GM08714 (cell line): Measurements from ENCODE around the gene SENP8.
"Not testable (repeated sequence)": the region's sequence is repeated elsewhere in the genome, so short reads cannot be mapped to it uniquely, and the experiment has no call there.

Source experiments
- H3K4me3 ChIP-seq: fragments of 200-500 bp; sonication (Bioruptor generic); 2 replicates; pipeline ENCODE4 v1.5.1; 2014; ENCODE audit warnings: mild to moderate bottlenecking, low read length, inconsistent platforms
- ZNF274 ChIP-seq: IDR thresholded peaks from 2 replicates; pipeline ENCODE4 v1.6.1; 2012; ENCODE audit warnings: mild to moderate bottlenecking, low read depth, low read length

SENP8 gene

DNA sequence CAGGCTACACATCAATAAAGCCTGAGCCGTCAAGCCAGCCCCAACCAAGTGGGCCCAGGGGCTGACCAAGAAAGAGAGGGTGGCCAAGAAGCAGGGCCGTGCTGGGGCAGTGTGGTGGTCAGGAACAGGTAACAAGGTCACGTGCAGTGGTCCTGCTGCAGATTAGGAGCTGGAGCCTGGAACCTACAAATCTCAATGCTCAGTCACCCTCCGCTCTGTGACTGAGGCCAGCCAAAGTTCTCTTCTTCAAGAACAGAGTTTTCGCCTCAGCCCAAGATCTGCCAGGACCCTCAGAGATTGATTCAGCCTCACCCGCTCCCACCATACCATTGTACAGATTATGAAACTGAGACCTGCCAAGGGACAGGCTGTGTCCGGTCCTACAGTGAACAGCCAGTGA, 52.5 kb downstream of the SENP8 start:
- no peak for TF ChIP-seq ZNF274
- no peak overlapping the region for H3K4me3 ChIP-seq

- H3K4me3 ChIP-seq = not testable (repeated sequence)
Observed at GRCh38 chr15:72171978-72172377, 53.8 kb downstream of the SENP8 start.

DNA sequence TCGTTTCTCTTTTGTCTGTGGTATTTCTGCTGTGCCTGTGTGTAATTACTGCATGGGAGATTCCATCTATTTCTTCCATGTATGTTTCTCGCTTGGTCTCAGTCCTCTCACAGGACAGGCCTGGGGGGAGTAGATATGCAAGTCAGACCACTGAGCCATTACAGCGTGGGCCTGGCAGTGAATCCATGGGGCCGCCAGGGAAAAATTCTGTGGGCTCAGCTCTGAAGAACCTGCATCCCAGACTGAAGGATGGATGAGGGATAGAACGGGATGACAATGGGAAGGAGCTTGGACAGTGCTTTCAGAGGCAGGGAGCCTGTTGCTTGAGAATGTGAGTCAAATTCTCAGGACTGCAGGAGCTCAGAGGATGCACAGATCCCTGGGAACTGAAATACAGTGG, 54.6 kb downstream of the SENP8 start:
- no peak for TF ChIP-seq ZNF274
- no peak overlapping the region for H3K4me3 ChIP-seq

GRCh38 chr15:72173401-72173800, 55.2 kb downstream of the SENP8 start:
- no peak overlapping the region for H3K4me3 ChIP-seq
- TF ChIP-seq ZNF274 = no peak

DNA sequence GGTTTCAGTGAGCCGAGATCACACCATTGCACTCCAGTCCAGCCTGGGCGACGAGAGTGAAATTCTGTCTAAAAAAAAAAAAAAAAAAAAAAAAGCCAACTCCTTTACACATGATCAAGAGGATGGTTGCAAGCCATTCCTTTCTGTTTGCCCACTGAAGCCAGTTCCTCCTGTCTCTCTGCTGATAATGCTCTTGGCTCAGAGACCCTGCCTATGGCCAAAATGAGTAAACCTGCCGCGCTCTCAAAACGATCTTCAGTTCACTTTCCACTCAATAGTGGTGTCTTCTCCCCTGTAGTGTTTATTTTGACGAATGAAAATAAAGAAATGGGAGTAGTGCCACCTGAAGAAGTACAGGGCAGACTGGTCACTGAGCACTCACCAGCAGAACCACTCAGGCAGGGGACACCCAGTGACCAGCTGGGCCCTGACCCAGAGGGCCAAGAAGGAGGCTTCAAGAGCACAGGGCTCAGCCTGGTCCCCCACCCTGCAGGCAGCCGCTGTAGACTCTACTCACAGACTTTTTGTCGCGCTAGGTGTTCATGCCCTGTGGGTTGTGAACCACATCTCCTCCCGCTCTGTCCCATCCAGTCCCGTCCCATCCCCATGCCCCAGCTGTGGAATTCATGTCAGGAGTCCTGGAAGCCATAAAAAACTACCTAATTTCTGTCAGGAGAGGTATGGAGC, 55.8 kb downstream of the SENP8 start:
- TF ChIP-seq ZNF274 = no peak
- H3K4me3 ChIP-seq = no peak overlapping the region

- no peak overlapping the region for H3K4me3 ChIP-seq
- no peak for TF ChIP-seq ZNF274
Observed at GRCh38 chr15:72174551-72175165, 56.5 kb downstream of the SENP8 start.

DNA sequence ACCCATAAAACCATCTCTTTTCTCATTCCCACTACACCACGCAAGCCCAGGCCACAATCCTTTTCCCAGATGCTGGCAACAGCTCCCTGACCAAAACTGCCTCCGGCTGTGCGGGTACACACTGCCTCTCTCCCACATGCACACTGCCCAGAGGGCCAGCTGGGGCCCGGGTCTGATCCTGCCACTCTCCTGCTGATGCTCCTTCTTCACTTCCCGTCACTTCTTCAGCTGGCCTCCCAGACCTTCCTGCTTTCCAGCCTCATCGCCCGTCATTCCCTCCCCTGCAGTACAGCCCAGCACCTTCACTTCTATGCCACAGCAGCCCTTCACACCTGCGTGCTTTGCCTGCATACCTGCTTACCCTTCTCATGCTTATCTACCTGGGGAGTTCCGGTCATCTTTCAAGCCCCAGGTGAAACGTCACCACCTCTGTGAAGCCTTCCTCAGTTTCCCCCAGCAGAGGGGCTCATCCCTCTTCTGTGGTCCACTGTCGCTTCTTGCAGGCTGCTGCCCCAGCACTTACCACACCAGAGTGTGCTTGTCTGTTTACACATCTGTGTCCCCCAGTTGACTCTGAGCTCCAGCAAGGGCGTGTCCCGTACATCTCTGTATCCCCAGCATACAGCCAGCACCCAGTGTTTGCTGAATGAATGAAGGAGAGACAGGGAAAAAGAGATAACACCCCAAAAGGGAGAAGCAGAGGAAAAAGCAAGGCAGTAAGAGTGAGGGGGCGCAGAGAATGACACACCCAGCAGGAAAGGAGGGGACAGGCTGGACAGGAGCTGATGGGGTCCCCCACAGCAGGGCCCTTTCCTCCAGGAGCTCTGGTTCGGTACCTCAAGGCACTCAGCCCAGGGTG, 57.2 kb downstream of the SENP8 start:
- H3K4me3 ChIP-seq = no peak overlapping the region
- TF ChIP-seq ZNF274 = no peak

DNA sequence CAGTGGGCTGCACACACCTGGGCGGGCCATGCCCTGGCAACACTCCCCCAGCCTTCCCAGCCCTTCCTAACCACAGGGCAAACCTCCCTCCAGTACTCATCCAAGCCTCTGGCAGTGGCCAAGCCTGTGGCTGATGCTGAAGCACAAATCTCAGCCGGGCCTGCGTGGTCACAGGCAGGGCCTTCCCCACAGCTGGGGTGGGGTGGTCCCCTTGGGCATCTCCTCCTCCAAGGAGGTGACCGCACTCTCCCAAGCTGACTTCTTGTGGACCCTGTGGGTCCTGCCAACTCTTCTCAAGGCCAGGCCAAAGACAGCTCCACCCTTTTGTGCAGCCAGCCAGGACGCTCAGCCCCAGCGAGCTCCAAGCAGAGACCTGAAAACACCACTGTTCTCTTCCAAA, 58.0 kb downstream of the SENP8 start:
- no peak overlapping the region for H3K4me3 ChIP-seq

GRCh38 chr15:72176743-72177142, 58.5 kb downstream of the SENP8 start:
- no peak overlapping the region for H3K4me3 ChIP-seq
- no peak for TF ChIP-seq ZNF274

More for the DNA sequence above, 58.0 kb downstream of the SENP8 start:
- TF ChIP-seq ZNF274 = no peak

DNA sequence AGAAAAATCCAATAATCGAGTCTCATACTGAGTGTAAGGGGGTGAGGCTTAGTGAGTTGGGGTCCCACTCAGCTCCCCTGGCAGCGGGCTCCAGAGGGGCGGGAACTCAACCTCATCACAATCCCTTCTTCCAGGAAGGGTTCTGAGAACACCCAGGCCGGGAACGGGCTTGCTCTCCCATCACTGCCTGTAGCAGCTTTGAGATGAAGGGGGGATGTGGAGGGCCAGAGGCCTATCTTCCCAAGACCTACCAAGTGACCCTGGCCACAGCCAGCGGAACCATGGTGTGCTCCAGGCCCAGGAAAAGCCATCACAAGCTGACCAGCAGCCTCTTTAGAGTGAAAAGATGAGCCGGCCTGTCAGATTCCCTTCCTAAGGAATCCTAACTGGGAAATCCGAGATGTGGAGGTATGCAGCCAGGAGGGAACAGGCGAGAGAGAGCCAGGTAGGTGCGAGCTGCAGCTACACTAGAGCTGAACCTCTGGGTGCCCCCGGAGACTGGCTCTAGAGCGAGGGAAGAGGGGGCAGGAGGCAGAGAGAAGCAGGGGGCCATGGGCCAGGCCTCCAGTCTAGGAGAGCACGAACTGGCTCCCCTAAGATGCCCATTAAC, 60.9 kb downstream of the SENP8 start:
- no peak overlapping the region for H3K4me3 ChIP-seq
- no peak for TF ChIP-seq ZNF274

GRCh38 chr15:72179950-72180581, 61.9 kb downstream of the SENP8 start:
- TF ChIP-seq ZNF274 = no peak
- H3K4me3 ChIP-seq = no peak overlapping the region

DNA sequence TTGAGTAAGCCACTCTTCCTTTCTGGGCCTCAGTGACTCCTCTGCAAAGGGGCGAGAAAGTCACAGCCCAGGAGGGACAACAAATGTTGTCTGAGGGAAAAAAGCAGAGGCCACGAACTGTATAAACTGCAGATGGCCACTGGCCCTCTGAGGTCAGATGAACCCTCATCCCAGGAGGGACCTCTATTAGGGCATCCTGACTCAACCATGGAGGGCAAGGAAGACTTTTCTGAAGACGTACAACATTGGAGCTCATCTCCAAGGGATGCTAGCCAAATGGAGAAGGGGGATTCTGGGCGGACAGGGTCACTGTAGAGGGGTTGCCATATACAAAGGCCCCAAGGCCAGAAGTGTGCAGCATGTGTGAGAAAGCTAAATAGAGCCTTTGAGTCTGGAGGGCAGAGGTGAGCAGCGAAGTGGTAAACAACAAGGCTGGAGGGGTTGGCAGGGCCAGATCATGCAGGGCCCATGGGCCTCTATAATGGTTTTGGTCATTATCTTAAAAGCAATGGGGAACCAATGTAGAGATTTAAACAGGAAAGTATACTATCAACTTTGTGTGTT, 62.6 kb downstream of the SENP8 start:
- no peak overlapping the region for H3K4me3 ChIP-seq
- TF ChIP-seq ZNF274 = no peak

DNA sequence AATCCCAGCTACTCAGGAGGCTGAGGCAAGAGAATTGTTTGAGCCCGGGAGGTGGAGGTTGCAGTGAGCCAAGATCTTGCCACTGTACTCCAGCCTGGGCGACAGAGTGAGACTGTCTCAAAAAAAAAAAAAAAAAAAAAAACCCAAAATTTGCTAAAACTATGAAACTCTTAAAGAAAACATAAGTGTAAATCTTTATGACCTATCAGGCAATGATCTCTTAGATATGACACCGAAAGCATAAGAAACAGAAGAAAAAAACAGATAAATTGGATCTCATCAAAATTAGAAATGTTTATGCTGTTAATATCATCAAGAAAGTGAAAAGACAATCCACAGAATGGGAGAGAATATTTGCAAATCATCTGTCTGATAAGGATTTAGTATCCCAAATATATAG, 64.0 kb downstream of the SENP8 start:
- no peak for TF ChIP-seq ZNF274
- no peak overlapping the region for H3K4me3 ChIP-seq

GRCh38 chr15:72182673-72183072, 64.5 kb downstream of the SENP8 start:
- no peak for TF ChIP-seq ZNF274
- H3K4me3 ChIP-seq = no peak overlapping the region
